WTC11 (cell line): ENCODE measurements around the gene ZNF398.

Experiments
- MAX ChIP-seq: sonication (generic); formaldehyde crosslinking; IDR thresholded peaks from 2 replicates; pipeline ENCODE4 v1.8.0; 2022; ENCODE audit warnings: mild to moderate bottlenecking, missing genetic modification reagents
- USF1 ChIP-seq: sonication (generic); formaldehyde crosslinking; IDR thresholded peaks from 2 replicates; pipeline ENCODE4 v1.8.0; 2022; ENCODE audit warnings: mild to moderate bottlenecking, missing genetic modification reagents
- ZNF317 ChIP-seq: sonication (generic); formaldehyde crosslinking; IDR thresholded peaks from 2 replicates; pipeline ENCODE4 v1.8.1; 2023; ENCODE audit warnings: low read depth, mild to moderate bottlenecking, moderate library complexity, missing genetic modification reagents, borderline replicate concordance
- TF ChIP-seq, protein P1 (sequence below): sonication (generic); formaldehyde crosslinking; IDR thresholded peaks from 2 replicates; pipeline ENCODE4 v1.8.0; 2023; ENCODE audit warnings: missing genetic modification reagents

GRCh38 chr7:149126662-149127266, 20.5 kb upstream of the ZNF398 start:
- TF ChIP-seq, protein P1, sequence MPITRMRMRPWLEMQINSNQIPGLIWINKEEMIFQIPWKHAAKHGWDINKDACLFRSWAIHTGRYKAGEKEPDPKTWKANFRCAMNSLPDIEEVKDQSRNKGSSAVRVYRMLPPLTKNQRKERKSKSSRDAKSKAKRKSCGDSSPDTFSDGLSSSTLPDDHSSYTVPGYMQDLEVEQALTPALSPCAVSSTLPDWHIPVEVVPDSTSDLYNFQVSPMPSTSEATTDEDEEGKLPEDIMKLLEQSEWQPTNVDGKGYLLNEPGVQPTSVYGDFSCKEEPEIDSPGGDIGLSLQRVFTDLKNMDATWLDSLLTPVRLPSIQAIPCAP (CRISPR knock-in tag): no peak
- no peak for TF ChIP-seq MAX
- no peak for TF ChIP-seq ZNF317
- no peak for TF ChIP-seq USF1
